NOMO-1 treated with dmso at 0.1 percent for 144 hours (cell line): ENCODE data around the gene SFXN1.
"Not testable (repeated sequence)": the region's sequence is repeated elsewhere in the genome, so short reads cannot be mapped to it uniquely, and the experiment has no call there.

Experiments used
- DNase-seq: peaks from one replicate; lab custom pipeline; 2025; ENCODE audit not compliant: unreplicated experiment; lab: John Stamatoyannopoulos, UW

SFXN1 gene

DNA sequence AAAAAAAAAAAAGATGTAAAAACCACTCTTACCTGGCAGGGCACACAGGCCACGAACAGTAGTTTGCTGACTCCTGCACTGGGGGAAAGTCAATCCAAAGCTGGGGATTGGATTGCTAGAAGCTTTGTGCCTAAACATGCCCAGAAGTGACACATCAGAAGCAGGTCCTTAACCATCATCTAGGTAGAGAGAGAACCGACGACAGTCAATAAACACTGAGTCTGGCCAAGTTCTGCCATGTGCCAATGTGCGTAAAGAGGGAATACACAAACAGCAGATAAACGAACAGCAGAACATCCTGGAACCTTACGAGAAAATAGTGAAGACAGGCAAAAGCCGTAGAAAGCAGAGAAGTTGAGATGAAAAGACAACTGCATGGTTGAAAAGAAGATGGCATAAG is 14.9 kb downstream of the SFXN1 start:
- no peak for DNase-seq

- no peak for DNase-seq
Observed at GRCh38 chr5:175493726-175494125, 15.4 kb downstream of the SFXN1 start.

DNA sequence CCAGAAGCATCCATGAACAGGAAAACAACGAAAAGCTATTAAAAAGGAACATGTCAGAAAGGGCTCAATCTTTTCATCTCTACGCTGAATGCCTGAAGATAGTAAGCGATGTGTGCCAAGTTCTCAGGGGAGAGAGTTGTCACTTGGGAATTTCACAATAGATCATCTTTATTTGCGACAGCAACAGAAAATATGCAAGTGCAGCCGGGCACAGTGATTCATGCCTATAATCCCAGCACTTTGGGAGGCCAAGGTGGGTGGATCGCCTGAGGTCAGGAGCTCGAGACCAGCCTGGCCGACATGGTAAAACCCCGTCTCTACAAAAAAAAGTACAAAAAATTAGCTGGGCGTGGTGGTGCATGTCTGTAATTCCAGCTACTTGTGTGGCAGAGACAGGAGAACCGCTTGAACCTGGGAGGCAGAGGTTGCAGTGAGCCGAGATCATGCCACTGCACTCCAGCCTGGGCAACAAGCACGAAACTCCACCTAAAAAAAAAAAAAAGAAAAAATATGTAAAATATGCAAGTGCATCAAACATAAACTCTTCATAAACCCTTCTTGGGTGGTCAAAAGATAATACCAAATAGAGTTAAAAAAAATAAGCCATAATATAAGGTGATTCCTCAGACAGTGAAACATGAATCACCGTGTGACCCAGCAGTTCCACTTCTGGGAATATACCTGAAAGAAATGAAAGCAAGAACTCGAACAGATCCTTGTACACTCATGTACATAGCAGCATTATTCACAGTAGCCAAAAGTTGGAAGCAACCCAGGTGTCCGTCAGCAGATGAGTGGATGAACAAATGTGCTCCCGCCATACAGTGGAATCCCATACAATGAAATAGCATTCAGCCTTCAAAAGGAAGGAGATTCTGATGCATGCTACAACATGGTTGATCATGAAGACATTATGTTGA is 16.2 kb downstream of the SFXN1 start:
- DNase-seq: no peak

DNA sequence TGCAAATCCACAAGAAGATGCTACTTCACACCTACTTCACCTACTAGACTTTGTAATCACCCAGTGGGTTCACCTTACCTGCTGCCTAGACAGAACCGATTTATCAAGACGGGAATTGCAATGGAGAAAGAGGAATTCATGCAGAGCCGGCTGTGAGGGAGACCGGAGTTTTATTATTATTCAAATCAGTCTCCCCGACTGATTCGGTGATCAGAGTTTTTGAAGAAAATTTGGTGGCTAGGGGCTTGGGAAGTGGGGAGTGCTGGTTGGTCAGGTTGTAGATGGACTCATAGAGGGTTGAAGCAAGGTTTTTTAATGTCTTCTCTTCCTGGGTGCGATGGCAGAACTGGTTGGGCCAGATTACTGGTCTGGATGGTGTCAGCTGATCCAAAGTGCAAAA is 23.4 kb downstream of the SFXN1 start:
- DNase-seq: no peak

DNA sequence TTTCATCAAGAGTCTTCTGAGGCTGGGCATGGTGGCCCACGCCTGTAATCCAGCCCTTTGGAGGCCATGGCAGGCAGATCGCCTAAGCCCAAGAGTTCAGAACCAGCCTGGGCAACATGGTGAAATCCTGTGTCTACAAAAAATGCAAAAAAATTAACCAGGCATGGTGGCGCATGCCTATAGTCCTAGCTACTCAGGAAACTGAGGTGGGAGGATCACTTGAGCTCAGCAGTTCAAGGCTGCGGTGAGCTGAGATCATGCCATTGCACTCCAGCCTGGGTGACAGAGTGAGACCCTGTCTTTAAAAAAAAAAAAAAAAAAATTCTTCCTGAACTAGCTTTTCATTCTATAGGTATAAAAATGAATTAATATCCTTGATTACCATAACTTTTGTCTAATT is 29.3 kb downstream of the SFXN1 start:
- DNase-seq: not testable (repeated sequence)

DNA sequence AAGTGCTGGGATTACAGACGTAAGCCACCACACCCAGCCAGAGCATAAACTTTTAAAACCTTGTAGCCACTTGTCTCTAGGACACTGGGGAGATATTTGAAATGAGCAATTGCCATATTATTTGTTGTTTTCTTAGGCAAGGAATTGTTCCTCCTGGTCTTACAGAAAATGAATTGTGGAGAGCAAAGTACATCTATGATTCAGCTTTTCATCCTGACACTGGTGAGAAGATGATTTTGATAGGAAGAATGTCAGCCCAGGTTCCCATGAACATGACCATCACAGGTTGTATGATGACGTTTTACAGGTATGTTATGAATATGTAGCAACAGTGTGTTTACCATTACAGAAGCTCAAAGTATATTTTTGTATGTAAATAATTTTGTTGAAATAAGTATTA is 30.5 kb downstream of the SFXN1 start:
- no peak for DNase-seq

DNA sequence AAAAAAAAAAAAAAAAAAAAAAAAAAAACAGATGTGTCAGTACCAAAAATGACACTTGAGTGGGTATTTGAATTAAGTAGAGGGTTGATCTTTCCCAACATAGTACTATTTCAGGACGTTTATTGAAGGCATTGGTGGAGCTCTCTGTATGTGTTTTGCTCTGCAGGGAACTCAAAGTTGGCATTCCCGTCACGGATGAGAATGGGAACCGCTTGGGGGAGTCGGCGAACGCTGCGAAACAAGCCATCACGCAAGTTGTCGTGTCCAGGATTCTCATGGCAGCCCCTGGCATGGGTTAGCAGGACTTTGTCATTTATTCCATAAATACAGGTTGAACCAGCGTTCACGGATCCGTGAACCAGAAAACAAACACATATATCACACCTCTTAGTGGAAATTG is 34.9 kb downstream of the SFXN1 start:
- no peak for DNase-seq

DNA sequence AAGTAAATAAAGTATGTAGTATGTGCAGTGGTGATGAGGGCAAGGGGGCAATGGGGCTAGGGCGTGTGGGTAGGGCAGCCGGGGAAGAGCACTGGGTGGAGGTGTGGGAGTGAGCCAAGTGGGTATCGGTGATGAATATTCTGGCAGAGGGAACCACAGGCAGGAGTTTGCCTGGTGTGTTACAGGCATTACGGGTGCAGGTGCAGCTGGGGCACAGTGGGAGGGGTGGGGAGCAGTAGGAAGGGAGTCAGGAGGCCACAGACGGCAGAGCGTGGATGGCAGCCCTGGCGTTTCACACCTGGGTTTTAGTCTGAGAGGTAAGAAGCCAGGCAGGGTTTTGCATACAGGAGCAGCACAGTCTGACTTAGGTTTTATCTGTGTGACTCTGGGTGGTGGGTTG is 35.4 kb downstream of the SFXN1 start:
- DNase-seq: no peak

DNA sequence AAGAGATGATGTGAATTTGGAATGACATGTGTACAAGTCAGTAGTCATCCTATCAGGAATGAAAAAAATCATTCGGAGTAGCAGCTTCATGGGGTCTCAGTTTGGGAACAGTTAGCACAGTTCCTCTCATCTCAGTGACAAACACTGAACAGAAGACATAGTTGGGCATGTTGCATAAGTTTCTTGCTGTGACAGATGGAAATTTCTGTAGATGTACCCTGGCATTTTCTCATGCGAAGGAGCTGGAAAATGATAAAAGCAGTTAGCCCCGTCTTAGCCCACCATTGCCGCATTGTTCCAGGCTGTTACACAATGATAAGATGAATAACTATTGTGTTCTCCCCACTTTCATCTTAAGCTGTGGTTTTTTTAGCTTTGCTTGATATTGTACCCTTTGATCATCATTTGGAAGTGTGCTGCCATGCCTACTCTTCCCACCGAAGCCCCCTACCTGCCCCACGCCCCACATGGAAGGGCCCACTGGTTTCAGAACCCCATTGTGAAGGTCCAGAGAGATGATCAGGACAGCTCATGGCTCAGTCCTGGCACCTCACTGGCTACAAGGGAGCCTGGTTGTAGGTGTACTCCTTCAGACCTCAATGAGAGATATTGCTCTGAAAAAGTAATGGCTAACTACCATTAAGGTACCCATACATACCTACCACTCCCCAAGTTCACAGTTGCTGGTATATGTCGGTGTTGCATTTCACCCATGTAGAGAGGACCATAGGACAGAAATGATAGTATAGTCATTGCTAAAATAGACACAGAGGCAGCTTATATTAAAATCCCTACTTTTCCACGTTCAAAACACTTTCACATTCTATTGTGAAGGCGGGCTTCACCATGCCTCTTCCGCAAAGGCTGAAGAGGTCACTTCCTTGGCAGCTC is 38.8 kb downstream of the SFXN1 start:
- DNase-seq: no peak

DNA sequence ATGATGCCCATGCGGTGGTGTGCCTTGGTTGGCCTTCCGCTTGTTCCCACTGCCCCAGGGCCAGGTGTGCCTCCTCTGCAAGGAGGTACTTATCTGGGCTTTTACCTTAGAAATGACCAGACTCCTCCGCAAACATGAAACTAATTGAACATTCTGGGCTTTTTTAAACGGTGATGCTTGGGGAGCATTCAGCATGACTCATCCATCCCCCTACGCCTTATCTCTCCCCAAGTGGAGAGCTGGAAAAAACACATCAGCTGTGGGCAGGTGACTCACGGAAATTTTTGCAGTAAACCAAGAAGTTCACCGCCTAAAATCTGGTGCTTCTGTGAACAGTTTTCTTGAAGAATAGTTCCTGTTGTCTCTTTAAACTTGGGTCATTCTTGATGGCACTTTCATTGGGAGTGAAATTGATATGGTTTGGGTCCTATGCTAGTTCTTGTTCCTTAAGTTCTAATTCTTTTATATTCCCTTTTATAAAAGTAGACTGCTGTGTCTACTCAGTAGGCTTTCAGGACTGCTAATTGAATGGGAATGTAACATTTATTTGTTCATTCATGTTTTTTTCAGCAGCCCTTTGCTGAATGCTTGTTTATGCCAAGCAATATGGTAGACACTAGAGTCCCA is 39.6 kb downstream of the SFXN1 start:
- DNase-seq: no peak

DNA sequence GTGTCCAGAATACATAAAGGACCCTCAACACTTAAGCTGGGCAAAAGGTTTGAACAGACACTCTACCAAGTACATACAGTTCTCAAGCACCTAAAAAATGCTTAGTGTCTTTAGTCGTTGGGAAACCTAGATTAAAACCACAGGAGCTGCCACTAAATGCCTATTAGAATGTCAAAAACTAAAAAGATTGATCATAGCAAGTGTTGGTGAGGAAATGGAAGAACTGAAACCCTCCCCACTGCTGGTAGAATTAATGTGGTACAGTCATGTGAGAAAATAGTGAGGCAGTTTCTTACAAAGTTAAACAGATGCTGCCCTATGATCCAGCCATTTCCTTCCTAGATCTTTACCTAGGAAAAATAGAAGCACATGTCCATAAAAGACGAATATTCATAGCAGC is 40.6 kb downstream of the SFXN1 start:
- DNase-seq: no peak

- no peak for DNase-seq
Observed at GRCh38 chr5:175520321-175520720, 42.0 kb downstream of the SFXN1 start.

- no peak for DNase-seq
Observed at GRCh38 chr5:175520873-175521272, 42.5 kb downstream of the SFXN1 start.

DNA sequence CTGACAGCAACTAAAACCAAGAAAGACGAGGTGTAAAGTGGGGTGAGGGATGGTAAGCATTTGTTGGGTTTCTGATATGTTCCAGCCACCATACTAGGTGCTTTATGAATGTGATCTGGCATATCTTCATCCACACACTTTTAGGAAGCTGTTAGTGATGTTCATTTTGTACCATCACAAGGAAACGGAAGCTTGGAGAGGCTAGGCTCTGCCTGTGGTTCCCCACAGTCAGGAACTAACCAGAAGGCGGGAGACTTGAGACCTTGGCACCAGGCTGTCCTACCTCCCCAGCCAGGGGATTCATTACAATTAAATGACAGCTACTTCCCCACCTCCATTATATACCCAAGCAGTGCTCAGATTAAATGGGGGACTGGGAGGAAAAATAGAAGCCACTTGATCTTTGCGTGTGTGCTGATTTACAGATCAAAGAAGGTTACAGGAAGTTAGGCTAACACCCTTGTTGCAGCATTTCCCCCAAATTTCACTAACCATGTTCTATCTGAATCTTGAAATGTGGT is 43.0 kb downstream of the SFXN1 start:
- no peak for DNase-seq

- DNase-seq: no peak
Observed at GRCh38 chr5:175523292-175523691, 44.9 kb downstream of the SFXN1 start.

DNA sequence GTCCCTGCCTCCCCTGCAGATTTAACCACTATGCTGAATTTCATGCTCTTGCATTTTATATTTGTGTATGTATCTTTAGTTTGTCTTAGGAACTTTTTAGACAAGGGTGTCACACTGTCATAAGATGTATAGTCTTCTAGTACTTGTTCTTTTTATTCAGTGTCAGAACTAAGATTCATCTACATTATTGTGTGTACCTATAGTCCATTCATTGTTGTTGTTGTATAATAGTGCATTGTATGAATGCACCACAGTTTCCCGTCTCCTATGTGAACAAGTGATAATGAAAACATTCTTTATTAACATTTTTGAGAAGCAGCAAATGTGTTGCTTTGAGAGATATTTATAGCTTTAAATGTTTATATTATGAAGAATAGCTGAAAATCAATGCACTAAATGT is 45.9 kb downstream of the SFXN1 start:
- no peak for DNase-seq

DNA sequence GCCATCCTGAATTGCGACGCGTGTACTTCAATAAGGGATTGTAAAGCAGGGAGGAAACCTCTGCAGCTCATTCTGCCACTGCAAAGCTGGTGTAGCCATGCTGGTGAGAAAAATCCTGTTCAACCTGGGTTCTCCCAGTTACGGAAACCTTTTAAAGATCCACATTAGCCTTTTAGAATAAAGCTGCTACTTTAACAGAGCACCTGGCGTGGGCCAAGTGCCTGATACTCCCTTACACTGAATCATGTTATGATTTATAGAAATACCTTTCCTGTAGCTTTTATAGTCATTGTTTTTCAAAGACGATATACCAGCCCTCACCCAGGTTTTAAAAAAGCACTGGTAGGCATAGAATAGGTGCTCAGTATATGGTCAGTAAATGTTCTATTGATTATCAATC is 48.3 kb downstream of the SFXN1 start:
- no peak for DNase-seq

DNA sequence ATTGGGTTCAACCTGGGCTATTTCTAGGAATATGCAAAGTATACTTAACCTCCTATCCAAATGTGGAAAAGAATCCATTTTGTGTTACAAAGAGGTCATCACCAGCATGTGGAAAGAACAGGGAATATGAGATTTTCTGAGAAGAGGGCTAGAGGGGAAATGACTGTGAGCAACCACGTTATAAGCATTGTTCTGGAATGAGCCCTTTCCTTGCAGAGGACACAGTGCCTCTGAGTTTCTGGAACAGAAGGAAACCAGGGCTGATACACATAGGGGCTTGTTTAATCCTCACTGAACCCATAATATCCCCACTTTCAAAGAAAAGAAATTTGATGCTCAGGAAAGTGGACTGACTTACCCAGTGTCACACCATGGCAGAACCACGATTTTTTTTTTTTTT is 53.0 kb downstream of the SFXN1 start:
- no peak for DNase-seq

DNA sequence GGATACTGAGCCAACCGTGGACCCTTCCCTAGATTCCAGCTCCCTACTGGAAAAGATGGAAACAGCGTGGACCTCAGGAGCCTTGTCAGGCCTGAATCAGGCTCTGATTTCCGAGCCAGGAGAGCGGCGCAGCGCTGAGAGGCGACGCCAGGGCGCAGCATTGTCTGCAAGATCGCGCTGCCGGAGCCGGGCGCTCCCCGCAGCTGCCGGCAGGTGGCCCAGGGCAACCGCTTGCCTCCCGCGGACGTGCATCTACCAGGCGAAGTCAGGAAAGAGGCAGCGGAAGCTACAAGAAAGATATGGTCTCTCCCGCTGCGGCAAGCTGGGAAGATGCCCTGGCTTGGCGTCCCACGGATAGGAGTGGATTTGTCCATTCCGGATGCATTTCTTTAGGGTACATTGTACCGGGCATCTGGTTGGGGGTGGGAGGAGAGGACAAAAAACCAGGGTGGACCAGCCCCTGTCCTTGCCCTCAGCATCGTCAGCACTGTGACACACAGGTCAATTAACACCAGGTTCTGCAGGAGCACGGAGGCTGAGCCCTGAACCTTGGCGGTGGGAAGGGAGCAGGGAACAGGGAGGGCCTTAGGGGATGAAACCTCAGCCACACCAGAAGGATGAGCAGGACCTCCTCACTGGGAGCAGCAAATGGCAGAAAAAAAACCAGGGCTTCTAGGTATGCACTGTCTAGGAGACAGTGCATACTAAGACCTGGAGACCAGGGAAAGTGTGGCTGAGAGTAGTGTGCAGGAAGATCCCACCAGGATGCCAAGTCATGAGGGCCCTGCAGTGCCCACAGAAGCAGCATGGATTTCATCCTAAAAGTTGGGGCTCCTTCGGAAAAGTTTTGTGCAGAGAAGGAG is 55.9 kb downstream of the SFXN1 start:
- DNase-seq: peak; percentile 71

- DNase-seq: not testable (repeated sequence)
Observed at GRCh38 chr5:175535331-175535730, 57.0 kb downstream of the SFXN1 start.
